MCF 10A (cell line): ENCODE data around the gene TRIM4. TPM values are rescaled to one million over a fixed set of nuclear protein-coding genes. Genes with fewer than 3 reads are reported as not detected.

Experiments
- BruUV-seq: library from RNA; stranded (reverse); fragments of 400-500 nt; replicated peaks from 2 replicates; lab custom pipeline; 2021; lab: Mats Ljungman, UMichigan
- CTCF ChIA-PET: fragments of 300-600 bp; sonication (Branson Sonifier 250); formaldehyde crosslinking; extraction: SDS; loops from one replicate; lab custom pipeline; 2021; ENCODE audit warnings: antibody characterized with exemption, inconsistent platforms; lab: Yijun Ruan, JAX
- POLR2A ChIA-PET: fragments of 300-600, 350-650 bp; sonication (Branson Sonifier 250); formaldehyde crosslinking; extraction: SDS; loops from one replicate; lab custom pipeline; 2020; ENCODE audit warnings: antibody characterized with exemption, inconsistent platforms; lab: Yijun Ruan, JAX
- DNase-seq: peaks from one replicate; pipeline ENCODE4 v3.0.0-alpha.2; 2018; ENCODE audit not compliant: unreplicated experiment
- H3K27ac Mint-ChIP-seq: one replicate; pipeline ENCODE4 v1.8.0; 2022; ENCODE audit warnings: mild to moderate bottlenecking, low read depth, mixed read lengths; ENCODE audit not compliant: unreplicated experiment
- H3K27me3 Mint-ChIP-seq: one replicate; pipeline ENCODE4 v1.8.0; 2022; ENCODE audit warnings: mixed read lengths; ENCODE audit not compliant: insufficient read depth, unreplicated experiment
- H3K36me3 Mint-ChIP-seq: one replicate; pipeline ENCODE4 v1.8.0; 2022; ENCODE audit warnings: mild to moderate bottlenecking, moderate library complexity, mixed read lengths; ENCODE audit not compliant: insufficient read depth, unreplicated experiment
- H3K4me1 Mint-ChIP-seq: one replicate; pipeline ENCODE4 v1.8.0; 2022; ENCODE audit warnings: mixed read lengths; ENCODE audit not compliant: insufficient read depth, unreplicated experiment
- H3K4me3 Mint-ChIP-seq: one replicate; pipeline ENCODE4 v1.8.0; 2022; ENCODE audit warnings: mild to moderate bottlenecking, moderate library complexity, mixed read lengths; ENCODE audit not compliant: unreplicated experiment
- H3K9me3 Mint-ChIP-seq: one replicate; pipeline ENCODE4 v1.8.0; 2022; ENCODE audit warnings: mixed read lengths; ENCODE audit not compliant: unreplicated experiment
- CTCF ChIP-seq: fragments of 200-600 bp; IDR thresholded peaks from one replicate; pipeline ENCODE4 v1.8.0; 2022; ENCODE audit warnings: antibody characterized with exemption, mild to moderate bottlenecking; ENCODE audit not compliant: unreplicated experiment
- intact Hi-C: fragments of 100-400 bp; cut with micrococcal nuclease; formaldehyde crosslinking; loops from 2 replicates; pipeline ENCODE4 v1.14.1; 2022
- total RNA-seq: library from RNA; stranded (reverse); gene quantifications from 2 replicates; pipeline ENCODE4 v1.2.3, GENCODE V29; 2022

Gene TRIM4
- total RNA-seq, 1 experiment from 2014 or later: 28.1 TPM

- Mint-ChIP-seq H3K36me3 (peaks cover 45% of the 10 kb centered on the region), H3K9me3 (no peaks in the 10 kb centered on the region), H3K4me1 (peaks cover 6% of the 10 kb centered on the region), H3K4me3 (no peak overlapping the region), H3K27me3 (no peaks in the 10 kb centered on the region), H3K27ac (no peak overlapping the region)
- no peak for TF ChIP-seq CTCF
- intact Hi-C loops: no loop called here
- no TSS peak for BruUV-seq
- no peak for DNase-seq
- POLR2A ChIA-PET: interaction anchor here (0.7 to 1.5 kb wide), 3 partner anchors 8 to 61 kb away, joined by 3 to 6 read pairs (median 3); no protein-coding TSS in a partner anchor
- CTCF ChIA-PET: no interaction called here
Measured at GRCh38 chr7:99898836-99899235, 20.5 kb downstream of the TRIM4 start.

- Mint-ChIP-seq H3K4me1 (peaks cover 6% of the 10 kb centered on the region), H3K27ac (no peak overlapping the region), H3K27me3 (no peaks in the 10 kb centered on the region), H3K9me3 (no peaks in the 10 kb centered on the region), H3K4me3 (no peak overlapping the region), H3K36me3 (peaks cover 36% of the 10 kb centered on the region)
- TF ChIP-seq CTCF: no peak
- no TSS peak for BruUV-seq
- intact Hi-C loops: no loop called here
- POLR2A ChIA-PET: interaction anchor here (1.5 kb wide), 1 partner anchor 9 kb away, joined by 6 read pairs; no protein-coding TSS in a partner anchor
- CTCF ChIA-PET: no interaction called here
- DNase-seq: no peak
Measured at GRCh38 chr7:99898023-99898357, 21.3 kb downstream of the TRIM4 start.

- no TSS peak for BruUV-seq
- Mint-ChIP-seq H3K4me3 (no peak overlapping the region), H3K36me3 (peaks cover 36% of the 10 kb centered on the region), H3K27ac (no peak overlapping the region), H3K9me3 (no peaks in the 10 kb centered on the region), H3K4me1 (peaks cover 2% of the 10 kb centered on the region), H3K27me3 (no peaks in the 10 kb centered on the region)
- POLR2A ChIA-PET: interaction anchor here (1.0 kb wide), 1 partner anchor 11 kb away, joined by 3 read pairs; no protein-coding TSS in a partner anchor
- CTCF ChIA-PET: no interaction called here
- no peak for DNase-seq
- intact Hi-C loops: no loop called here
- no peak for TF ChIP-seq CTCF
Measured at GRCh38 chr7:99897322-99898022, 21.9 kb downstream of the TRIM4 start.

GRCh38 chr7:99894738-99895137 lies 24.6 kb downstream of the TRIM4 start:
- H3K36me3 Mint-ChIP-seq: peaks cover 29% of the 10 kb centered on the region
- H3K9me3 Mint-ChIP-seq: no peaks in the 10 kb centered on the region
- TF ChIP-seq CTCF: no peak
- no peak for DNase-seq
- POLR2A ChIA-PET: interaction anchor here (0.7 to 1.2 kb wide), 2 partner anchors 11 to 25 kb away, joined by 3 to 7 read pairs; partner anchors contain the start of gene TRIM4
- H3K27ac Mint-ChIP-seq: no peak overlapping the region
- no peaks in the 10 kb centered on the region for H3K4me1 Mint-ChIP-seq
- no peak overlapping the region for H3K4me3 Mint-ChIP-seq
- CTCF ChIA-PET: interaction anchor here (1.0 to 1.3 kb wide), 2 partner anchors 13 to 19 kb away, joined by 4 read pairs; no protein-coding TSS in a partner anchor
- no TSS peak for BruUV-seq
- intact Hi-C loops: no loop called here
- no peaks in the 10 kb centered on the region for H3K27me3 Mint-ChIP-seq
